HCT116 (cell line): ENCODE measurements around the gene MRRF. TPM values are rescaled to one million over a fixed set of nuclear protein-coding genes. Genes with fewer than 3 reads are reported as not detected.

Experiments used
- ATAC-seq: fragments of 200-7000 bp; cut with Tn5 transposase; 2 replicates; pipeline ENCODE4 v1.9.1; 2020; ENCODE audit warnings: mild to moderate bottlenecking, moderate library complexity
- BruUV-seq: library from RNA; stranded (reverse); fragments of 400-500 nt; replicated peaks from 2 replicates; lab custom pipeline; 2021; lab: Mats Ljungman, UMichigan
- CTCF ChIA-PET: fragments of 300-600 bp; sonication (Branson Sonifier 250); formaldehyde crosslinking; loops from one replicate; lab custom pipeline; 2021; ENCODE audit warnings: antibody characterized with exemption; lab: Charles Lee
- POLR2A ChIA-PET: fragments of 300-600, 350-600 bp; sonication (Branson Sonifier 250); formaldehyde crosslinking; loops from one replicate; lab custom pipeline; 2021; ENCODE audit warnings: antibody characterized with exemption; lab: Charles Lee
- RAD21 ChIA-PET, 2 experiments: fragments of 300-600 bp; sonication (Branson Sonifier 250); formaldehyde crosslinking; loops; one replicate each; lab custom pipeline; 2023; ENCODE audit warnings: low total read pairs in 2 of 2; ENCODE audit not compliant: uncharacterized antibody in 2 of 2, unreplicated experiment in 2 of 2, low non-redundant PET in 1 of 2; lab: Charles Lee
- DNase-seq: peaks from one replicate; pipeline ENCODE4 v3.0.0-alpha.2; 2010; ENCODE audit warnings: low read depth, low spot score
- H2AFZ ChIP-seq: fragments of 200-600 bp; shearing (Covaris generic), sonication (generic); 2 replicates; pipeline ENCODE4 v1.6.1; 2017; ENCODE audit warnings: low read depth, mixed run types, mixed read lengths, antibody characterized with exemption, low read length; ENCODE audit not compliant: poor library complexity, severe bottlenecking
- H3K27ac ChIP-seq: 2 replicates; pipeline ENCODE4 v1.5.1; 2012; ENCODE audit warnings: low read depth, low read length
- H3K27me3 ChIP-seq: fragments of 200-600 bp; sonication (generic); 2 replicates; pipeline ENCODE4 v1.6.1; 2016; ENCODE audit warnings: mixed run types, low read length, mixed read lengths; ENCODE audit not compliant: insufficient read depth
- H3K36me3 ChIP-seq, 2 experiments: fragments of 200-500 bp in 1 of 2; fragments of 200-600 bp in 1 of 2; sonication (Bioruptor generic) in 1 of 2; sonication (generic) in 1 of 2; 2 replicates each; pipeline versions ENCODE4 v1.5.1 to v1.6.1; 2014 to 2016; ENCODE audit warnings: low read length in 2 of 2, inconsistent platforms in 1 of 2, mixed read lengths in 1 of 2, mixed run types in 1 of 2; ENCODE audit not compliant: insufficient read depth in 2 of 2, control insufficient read depth in 1 of 2
- H3K4me1 ChIP-seq, 2 experiments: fragments of 200-600 bp in 1 of 2; sonication (generic) in 1 of 2; 2 replicates each; pipeline versions ENCODE4 v1.5.1 to v1.6.1; 2012 to 2017; ENCODE audit warnings: low read length in 2 of 2, inconsistent platforms in 1 of 2, mild to moderate bottlenecking in 1 of 2, mixed read lengths in 1 of 2, mixed run types in 1 of 2, moderate library complexity in 1 of 2; ENCODE audit not compliant: insufficient read depth in 2 of 2, control insufficient read depth in 1 of 2
- H3K4me2 ChIP-seq: fragments of 200-600 bp; sonication (generic); 2 replicates; pipeline ENCODE4 v1.6.1; 2017; ENCODE audit warnings: mixed run types, low read length, mixed read lengths
- H3K4me3 ChIP-seq, 2 experiments: fragments of 200-600 bp in 1 of 2; sonication (generic) in 1 of 2; replicated peaks in 1 of 2; 2 replicates each; pipeline ENCODE4 v1.5.1; 2011 to 2016; ENCODE audit warnings: low read length in 2 of 2, control low read depth in 1 of 2, low read depth in 1 of 2, mild to moderate bottlenecking in 1 of 2, mixed read lengths in 1 of 2, mixed run types in 1 of 2
- H3K79me2 ChIP-seq: fragments of 200-600 bp; sonication (generic); 2 replicates; pipeline ENCODE4 v1.6.1; 2017; ENCODE audit warnings: mild to moderate bottlenecking, mixed run types, low read length, moderate library complexity, mixed read lengths; ENCODE audit not compliant: insufficient read depth
- H3K9ac ChIP-seq: fragments of 200-600 bp; sonication (generic); 2 replicates; pipeline ENCODE4 v1.6.1; 2016; ENCODE audit warnings: low read length, mixed read lengths
- H3K9me2 ChIP-seq: fragments of 200-600 bp; sonication (generic), shearing (Covaris generic); 2 replicates; pipeline ENCODE4 v1.6.1; 2017; ENCODE audit warnings: mixed run types, mild to moderate bottlenecking, moderate library complexity; ENCODE audit not compliant: insufficient read depth
- H3K9me3 ChIP-seq, 2 experiments: fragments of 200-500 bp in 1 of 2; fragments of 200-600 bp in 1 of 2; sonication (Bioruptor generic) in 1 of 2; sonication (generic) in 1 of 2; 2 replicates each; pipeline ENCODE4 v1.6.1; 2014 to 2017; ENCODE audit warnings: low read length in 2 of 2, mixed read lengths in 2 of 2, inconsistent platforms in 1 of 2, low read depth in 1 of 2, mild to moderate bottlenecking in 1 of 2, mixed run types in 1 of 2, moderate library complexity in 1 of 2; ENCODE audit not compliant: control insufficient read depth in 1 of 2, insufficient read depth in 1 of 2
- H4K20me1 ChIP-seq: fragments of 200-600 bp; sonication (generic), shearing (Covaris generic); 2 replicates; pipeline ENCODE4 v1.6.1; 2017; ENCODE audit warnings: mixed run types, mild to moderate bottlenecking, moderate library complexity; ENCODE audit not compliant: insufficient read depth
- CBX3 ChIP-seq: IDR thresholded peaks from 2 replicates; pipeline ENCODE4 v1.6.1; 2012; ENCODE audit warnings: low read depth
- EGR1 ChIP-seq: IDR thresholded peaks from 2 replicates; pipeline ENCODE4 v1.6.1; 2012; ENCODE audit warnings: low read depth
- EZH2 ChIP-seq: fragments of 200-600 bp; sonication (generic); IDR thresholded peaks from 2 replicates; pipeline ENCODE4 v1.6.1; 2017; ENCODE audit warnings: antibody characterized with exemption, mixed run types
- EZH2phosphoT487 ChIP-seq: fragments of 200-600 bp; IDR thresholded peaks from 2 replicates; pipeline ENCODE4 v1.6.1; 2018; ENCODE audit warnings: antibody characterized with exemption, borderline replicate concordance
- FOSL1 ChIP-seq: IDR thresholded peaks from 2 replicates; pipeline ENCODE4 v1.6.1; 2012; ENCODE audit warnings: low read depth
- JUND ChIP-seq: IDR thresholded peaks from 2 replicates; pipeline ENCODE4 v1.6.1; 2012
- POLR2A ChIP-seq: IDR thresholded peaks from 2 replicates; pipeline ENCODE4 v1.7.0; 2011; ENCODE audit warnings: borderline replicate concordance; ENCODE audit not compliant: insufficient read depth, insufficient read length; ENCODE audit errors: extremely low read depth
- POLR2AphosphoS5 ChIP-seq: IDR thresholded peaks from 2 replicates; pipeline ENCODE4 v1.6.1; 2011; ENCODE audit warnings: mild to moderate bottlenecking, low read depth, low read length, moderate library complexity
- YY1 ChIP-seq: IDR thresholded peaks from 2 replicates; pipeline ENCODE4 v1.6.1; 2011; ENCODE audit warnings: low read length, low read depth, moderate library complexity, mild to moderate bottlenecking; ENCODE audit not compliant: insufficient replicate concordance; ENCODE audit errors: extremely low read depth
- ZFX ChIP-seq: fragments of 450-650 bp; IDR thresholded peaks from 2 replicates; pipeline ENCODE4 v1.6.1; 2017
- ZNF274 ChIP-seq: fragments of 200-500 bp; sonication (Bioruptor generic); IDR thresholded peaks from 2 replicates; pipeline ENCODE4 v1.6.1; 2014; ENCODE audit warnings: mild to moderate bottlenecking, low read depth, low read length, inconsistent platforms
- intact Hi-C: fragments of 100-400 bp; cut with micrococcal nuclease; formaldehyde crosslinking; loops from 2 replicates; pipeline ENCODE4 v1.10.0; 2022
- total RNA-seq: library from RNA; stranded (reverse); gene quantifications from one replicate; pipeline ENCODE4 v1.2.1, GENCODE V29; 2021; ENCODE audit not compliant: unreplicated experiment
- TF ChIP-seq, protein P1 (sequence below), 3 experiments: fragments of 200-600 bp in 1 of 3; sonication (generic) in 1 of 3; IDR thresholded peaks in 2 of 3; conservative IDR thresholded peaks in 1 of 3; 2 replicates each; pipeline ENCODE4 v1.5.1; 2012 to 2017; ENCODE audit warnings: low read depth in 2 of 3, low read length in 2 of 3, antibody characterized with exemption in 1 of 3, borderline replicate concordance in 1 of 3, control low read depth in 1 of 3, mild to moderate bottlenecking in 1 of 3, mixed read lengths in 1 of 3, mixed run types in 1 of 3, moderate library complexity in 1 of 3; ENCODE audit not compliant: insufficient read depth in 1 of 3
- TF ChIP-seq, protein P2 (sequence below): IDR thresholded peaks from 2 replicates; pipeline ENCODE4 v1.6.1; 2012
- TF ChIP-seq, protein P3 (sequence below): IDR thresholded peaks from 2 replicates; pipeline ENCODE4 v1.6.1; 2012
- TF ChIP-seq, protein P4 (sequence below): IDR thresholded peaks from 2 replicates; pipeline ENCODE4 v1.6.1; 2011; ENCODE audit warnings: mild to moderate bottlenecking, low read length, moderate library complexity; ENCODE audit not compliant: insufficient replicate concordance; ENCODE audit errors: extremely low read depth

The MRRF gene
- total RNA-seq, 1 experiment from 2014 or later: 88.6 TPM

- no peak for TF ChIP-seq POLR2A
- no peak for TF ChIP-seq CBX3
- no peak for TF ChIP-seq FOSL1
- TF ChIP-seq, protein P1, sequence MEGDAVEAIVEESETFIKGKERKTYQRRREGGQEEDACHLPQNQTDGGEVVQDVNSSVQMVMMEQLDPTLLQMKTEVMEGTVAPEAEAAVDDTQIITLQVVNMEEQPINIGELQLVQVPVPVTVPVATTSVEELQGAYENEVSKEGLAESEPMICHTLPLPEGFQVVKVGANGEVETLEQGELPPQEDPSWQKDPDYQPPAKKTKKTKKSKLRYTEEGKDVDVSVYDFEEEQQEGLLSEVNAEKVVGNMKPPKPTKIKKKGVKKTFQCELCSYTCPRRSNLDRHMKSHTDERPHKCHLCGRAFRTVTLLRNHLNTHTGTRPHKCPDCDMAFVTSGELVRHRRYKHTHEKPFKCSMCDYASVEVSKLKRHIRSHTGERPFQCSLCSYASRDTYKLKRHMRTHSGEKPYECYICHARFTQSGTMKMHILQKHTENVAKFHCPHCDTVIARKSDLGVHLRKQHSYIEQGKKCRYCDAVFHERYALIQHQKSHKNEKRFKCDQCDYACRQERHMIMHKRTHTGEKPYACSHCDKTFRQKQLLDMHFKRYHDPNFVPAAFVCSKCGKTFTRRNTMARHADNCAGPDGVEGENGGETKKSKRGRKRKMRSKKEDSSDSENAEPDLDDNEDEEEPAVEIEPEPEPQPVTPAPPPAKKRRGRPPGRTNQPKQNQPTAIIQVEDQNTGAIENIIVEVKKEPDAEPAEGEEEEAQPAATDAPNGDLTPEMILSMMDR (IDR thresholded peaks at IDR 0.05 in 2 of 3, conservative IDR thresholded peaks at IDR 0.05 in 1 of 3; ENCODE audit: borderline replicate concordance in 1 of 3, insufficient read depth in 1 of 3, low read depth in 2 of 3, low read length in 2 of 3): no peak
- TF ChIP-seq, protein P2, sequence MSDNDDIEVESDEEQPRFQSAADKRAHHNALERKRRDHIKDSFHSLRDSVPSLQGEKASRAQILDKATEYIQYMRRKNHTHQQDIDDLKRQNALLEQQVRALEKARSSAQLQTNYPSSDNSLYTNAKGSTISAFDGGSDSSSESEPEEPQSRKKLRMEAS: no peak
- TF ChIP-seq JUND: no peak
- TF ChIP-seq EGR1: no peak
- TF ChIP-seq EZH2phosphoT487: no peak
Measured at GRCh38 chr9:122315534-122315933, 50.9 kb downstream of the MRRF start (continued).

DNA sequence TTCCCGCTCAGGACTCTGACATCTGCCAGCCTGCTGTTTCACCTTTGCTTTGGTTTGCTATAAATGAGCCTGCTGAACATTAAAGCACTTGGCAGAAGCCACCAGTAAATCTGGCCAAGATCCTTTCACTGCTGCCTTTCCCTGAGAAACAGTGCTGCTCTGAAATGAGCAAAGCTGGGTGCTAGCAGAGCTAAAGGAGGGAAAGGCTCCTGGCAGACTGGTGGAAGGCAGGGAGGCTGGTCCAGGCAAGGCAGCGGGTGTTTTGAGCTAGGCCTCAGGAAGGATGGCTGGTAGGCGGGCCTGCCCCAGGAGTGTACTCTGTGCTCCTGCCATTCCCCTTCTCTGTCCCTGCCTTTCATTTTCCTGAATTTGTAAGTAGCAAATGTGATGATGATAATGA lies 53.6 kb downstream of the MRRF start:
- H2AFZ ChIP-seq: no peak overlapping the region

More for the DNA sequence above, 53.6 kb downstream of the MRRF start:
- DNase-seq (no peak), ATAC-seq (no peak)
- no TSS peak for BruUV-seq
- H3K27ac ChIP-seq: no peak overlapping the region
- H3K4me1 ChIP-seq: no peaks in the 10 kb centered on the region
- no peak overlapping the region for H3K9ac ChIP-seq
- CTCF ChIA-PET: no interaction called here
- H3K9me3 ChIP-seq: no peaks in the 10 kb centered on the region
- POLR2A ChIA-PET: no interaction called here
- intact Hi-C loops: no loop called here
- H3K4me2 ChIP-seq: no peak overlapping the region
- peaks cover 17 to 31% of the 10 kb centered on the region in 2 experiments for H3K36me3 ChIP-seq
- H3K79me2 ChIP-seq: peaks cover 7% of the 10 kb centered on the region
- no peaks in the 10 kb centered on the region; the same call in 1 of the 2 replicates for H4K20me1 ChIP-seq
- RAD21 ChIA-PET: no interaction called here
- H3K27me3 ChIP-seq: no peaks in the 10 kb centered on the region
- TF ChIP-seq, protein P3, sequence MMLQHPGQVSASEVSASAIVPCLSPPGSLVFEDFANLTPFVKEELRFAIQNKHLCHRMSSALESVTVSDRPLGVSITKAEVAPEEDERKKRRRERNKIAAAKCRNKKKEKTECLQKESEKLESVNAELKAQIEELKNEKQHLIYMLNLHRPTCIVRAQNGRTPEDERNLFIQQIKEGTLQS: no peak
- TF ChIP-seq ZFX (no peak), CBX3 (no peak), POLR2AphosphoS5 (no peak), POLR2A (no peak), JUND (no peak), YY1 (no peak), ZNF274 (no peak), EZH2 (no peak)
- TF ChIP-seq, protein P4, sequence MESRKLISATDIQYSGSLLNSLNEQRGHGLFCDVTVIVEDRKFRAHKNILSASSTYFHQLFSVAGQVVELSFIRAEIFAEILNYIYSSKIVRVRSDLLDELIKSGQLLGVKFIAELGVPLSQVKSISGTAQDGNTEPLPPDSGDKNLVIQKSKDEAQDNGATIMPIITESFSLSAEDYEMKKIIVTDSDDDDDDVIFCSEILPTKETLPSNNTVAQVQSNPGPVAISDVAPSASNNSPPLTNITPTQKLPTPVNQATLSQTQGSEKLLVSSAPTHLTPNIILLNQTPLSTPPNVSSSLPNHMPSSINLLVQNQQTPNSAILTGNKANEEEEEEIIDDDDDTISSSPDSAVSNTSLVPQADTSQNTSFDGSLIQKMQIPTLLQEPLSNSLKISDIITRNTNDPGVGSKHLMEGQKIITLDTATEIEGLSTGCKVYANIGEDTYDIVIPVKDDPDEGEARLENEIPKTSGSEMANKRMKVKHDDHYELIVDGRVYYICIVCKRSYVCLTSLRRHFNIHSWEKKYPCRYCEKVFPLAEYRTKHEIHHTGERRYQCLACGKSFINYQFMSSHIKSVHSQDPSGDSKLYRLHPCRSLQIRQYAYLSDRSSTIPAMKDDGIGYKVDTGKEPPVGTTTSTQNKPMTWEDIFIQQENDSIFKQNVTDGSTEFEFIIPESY: no peak
- TF ChIP-seq, protein P1 (IDR thresholded peaks at IDR 0.05 in 2 of 3, conservative IDR thresholded peaks at IDR 0.05 in 1 of 3; ENCODE audit: borderline replicate concordance in 1 of 3, insufficient read depth in 1 of 3, low read depth in 2 of 3, low read length in 2 of 3): no peak
- H3K9me2 ChIP-seq: no peaks in the 10 kb centered on the region
- H3K4me3 ChIP-seq: no peak overlapping the region
